ENCODE measurements around the gene GZMM.

Gene GZMM

GRCh38 chr19:566844-567243 is 23.0 kb downstream of the GZMM start:
- DNase-seq (ENCODE audit: low read depth) = no peak

GRCh38 chr19:567296-567900 is 23.5 kb downstream of the GZMM start:
- no peak for DNase-seq (ENCODE audit: low read depth)

- no peak for DNase-seq (ENCODE audit: low read depth)
Measured at GRCh38 chr19:570251-570686, 26.4 kb downstream of the GZMM start.

- peak; percentile 21 for DNase-seq (ENCODE audit: low read depth)
Measured at GRCh38 chr19:570937-571565, 27.2 kb downstream of the GZMM start.

GRCh38 chr19:571566-571974 is 27.7 kb downstream of the GZMM start:
- DNase-seq (ENCODE audit: low read depth) = no peak

- peak; percentile 99 for DNase-seq (ENCODE audit: low read depth)
Measured at GRCh38 chr19:572140-572742, 28.4 kb downstream of the GZMM start, which contains the start of gene BSG. Gene BSG (plus strand): TSS chr19:572596. CDS start chr19:572635, 39 bp downstream.

- no peak for DNase-seq (ENCODE audit: low read depth)
Measured at GRCh38 chr19:572743-573518, 29.1 kb downstream of the GZMM start.

GRCh38 chr19:573519-573825 is 29.6 kb downstream of the GZMM start:
- DNase-seq (ENCODE audit: low read depth) = no peak

GRCh38 chr19:574658-575526 is 31.0 kb downstream of the GZMM start:
- DNase-seq (ENCODE audit: low read depth) = no peak

GRCh38 chr19:575527-576506 is 32.0 kb downstream of the GZMM start:
- no peak for DNase-seq (ENCODE audit: low read depth)

- DNase-seq (ENCODE audit: low read depth) = no peak
Measured at GRCh38 chr19:576768-577438, 33.0 kb downstream of the GZMM start.

- no peak for DNase-seq (ENCODE audit: low read depth)
Measured at GRCh38 chr19:577439-578392, 33.9 kb downstream of the GZMM start.

GRCh38 chr19:579111-579841 is 35.4 kb downstream of the GZMM start:
- DNase-seq (ENCODE audit: low read depth) = no peak

- DNase-seq (ENCODE audit: low read depth) = no peak
Measured at GRCh38 chr19:579842-580155, 35.9 kb downstream of the GZMM start.

- DNase-seq (ENCODE audit: low read depth) = no peak
Measured at GRCh38 chr19:580274-580835, 36.5 kb downstream of the GZMM start.

- no peak for DNase-seq (ENCODE audit: low read depth)
Measured at GRCh38 chr19:581399-582111, 37.7 kb downstream of the GZMM start.

- no peak for DNase-seq (ENCODE audit: low read depth)
Measured at GRCh38 chr19:582497-583197, 38.8 kb downstream of the GZMM start.
